HUES64 (cell line): ENCODE measurements around the gene KRTAP4-1.
"Not testable (repeated sequence)": the region's sequence is repeated elsewhere in the genome, so short reads cannot be mapped to it uniquely, and the experiment has no call there.

Experiments used
- H3K27ac ChIP-seq: 2 replicates; pipeline ENCODE4 v1.7.0; 2013; ENCODE audit warnings: low read depth, low read length, inconsistent platforms
- H3K27me3 ChIP-seq: 2 replicates; pipeline ENCODE4 v1.6.1; 2013; ENCODE audit warnings: mild to moderate bottlenecking, low read length; ENCODE audit not compliant: insufficient read depth
- H3K36me3 ChIP-seq: 2 replicates; pipeline ENCODE4 v1.6.1; 2013; ENCODE audit warnings: mild to moderate bottlenecking, low read length; ENCODE audit not compliant: insufficient read depth
- H3K4me1 ChIP-seq: 2 replicates; pipeline ENCODE4 v1.6.1; 2013; ENCODE audit warnings: mild to moderate bottlenecking, low read length, moderate library complexity; ENCODE audit not compliant: insufficient read depth
- H3K4me3 ChIP-seq: 2 replicates; pipeline ENCODE4 v1.5.1; 2013; ENCODE audit warnings: mild to moderate bottlenecking, low read length, moderate library complexity
- H3K9ac ChIP-seq: 2 replicates; pipeline ENCODE4 v1.6.1; 2013; ENCODE audit warnings: mild to moderate bottlenecking, low read depth, low read length
- H3K9me3 ChIP-seq: 2 replicates; pipeline ENCODE4 v1.6.1; 2013; ENCODE audit warnings: low read depth, low read length; ENCODE audit not compliant: insufficient read depth
- WGBS: fragments of 150-250, 120-280 bp; methylation state at CpG from one replicate; pipeline ENCODE4 v1.1.7; 2013; ENCODE audit warnings: missing lambda C conversion rate; 5-methylcytosine and 5-hydroxymethylcytosine counted together

The KRTAP4-1 gene

GRCh38 chr17:41199421-41200078, 14.8 kb upstream of the KRTAP4-1 start:
- H3K36me3 ChIP-seq, result no peaks in the 10 kb centered on the region
- no peak overlapping the region for H3K27ac ChIP-seq
- no peaks in the 10 kb centered on the region for H3K27me3 ChIP-seq
- no peak overlapping the region for H3K4me3 ChIP-seq
- H3K9ac ChIP-seq, result no peak overlapping the region
- peaks cover 2% of the 10 kb centered on the region; the same call in 1 of the 2 replicates for H3K9me3 ChIP-seq
- no peaks in the 10 kb centered on the region for H3K4me1 ChIP-seq
- 75% methylated on average over 4 of the region's 5 CpGs for WGBS

GRCh38 chr17:41196068-41196467, 11.4 kb upstream of the KRTAP4-1 start:
- no peak overlapping the region for H3K4me3 ChIP-seq
- H3K9ac ChIP-seq, result no peak overlapping the region
- no peaks in the 10 kb centered on the region for H3K36me3 ChIP-seq
- H3K9me3 ChIP-seq, result peaks cover 2% of the 10 kb centered on the region; the same call in 1 of the 2 replicates
- no peak overlapping the region for H3K27ac ChIP-seq
- H3K4me1 ChIP-seq, result no peaks in the 10 kb centered on the region
- 76% methylated on average over 1 of the region's 1 CpG for WGBS
- H3K27me3 ChIP-seq, result no peaks in the 10 kb centered on the region

GRCh38 chr17:41190328-41190727, 5.6 kb upstream of the KRTAP4-1 start:
- Histone ChIP-seq H3K27ac (no peak overlapping the region), H3K4me3 (no peak overlapping the region), H3K36me3 (no peaks in the 10 kb centered on the region), H3K9me3 (peaks cover 2% of the 10 kb centered on the region; the same call in 1 of the 2 replicates), H3K4me1 (no peaks in the 10 kb centered on the region), H3K27me3 (no peaks in the 10 kb centered on the region), H3K9ac (no peak overlapping the region)
- 88% methylated on average over 3 of the region's 3 CpGs for WGBS

- not testable (repeated sequence) for H3K27me3 ChIP-seq, H3K36me3 ChIP-seq, H3K4me3 ChIP-seq, H3K9ac ChIP-seq, H3K27ac ChIP-seq, H3K9me3 ChIP-seq, H3K4me1 ChIP-seq
- 78% methylated on average over 1 of the region's 1 CpG for WGBS
These were observed 5.2 kb upstream of the KRTAP4-1 start, which contains the start of gene KRTAP9-1 for GRCh38 chr17:41189837-41190318. Gene KRTAP9-1 (plus strand): TSS chr17:41189887. CDS start chr17:41189887, 0 bp downstream.

GRCh38 chr17:41186872-41187271, 2.2 kb upstream of the KRTAP4-1 start:
- Histone ChIP-seq H3K4me1 (no peaks in the 10 kb centered on the region), H3K9ac (no peak overlapping the region), H3K4me3 (no peak overlapping the region), H3K27ac (no peak overlapping the region), H3K27me3 (no peaks in the 10 kb centered on the region), H3K9me3 (no peaks in the 10 kb centered on the region), H3K36me3 (no peaks in the 10 kb centered on the region)
- 91% methylated on average over 2 of the region's 2 CpGs for WGBS

- Histone ChIP-seq H3K36me3 (no peaks in the 10 kb centered on the region), H3K27me3 (no peaks in the 10 kb centered on the region), H3K27ac (no peak overlapping the region), H3K9me3 (no peaks in the 10 kb centered on the region), H3K4me1 (no peaks in the 10 kb centered on the region), H3K4me3 (no peak overlapping the region), H3K9ac (no peak overlapping the region)
- 95% methylated on average over 1 of the region's 1 CpG for WGBS
These were observed 290 bp upstream of the KRTAP4-1 start for GRCh38 chr17:41185001-41185400.

- Histone ChIP-seq H3K9ac (no peak overlapping the region), H3K9me3 (no peaks in the 10 kb centered on the region), H3K4me1 (no peaks in the 10 kb centered on the region), H3K27ac (no peak overlapping the region), H3K4me3 (no peak overlapping the region), H3K36me3 (no peaks in the 10 kb centered on the region), H3K27me3 (no peaks in the 10 kb centered on the region)
- 89% methylated on average over 1 of the region's 1 CpG for WGBS
These were observed 5.7 kb downstream of the KRTAP4-1 start for GRCh38 chr17:41178843-41179616.

GRCh38 chr17:41178341-41178740, 6.4 kb downstream of the KRTAP4-1 start:
- WGBS, result 92% methylated on average over 3 of the region's 3 CpGs
- H3K36me3 ChIP-seq, result no peaks in the 10 kb centered on the region
- H3K4me3 ChIP-seq, result no peak overlapping the region
- H3K9me3 ChIP-seq, result no peaks in the 10 kb centered on the region
- no peak overlapping the region for H3K27ac ChIP-seq
- no peaks in the 10 kb centered on the region for H3K4me1 ChIP-seq
- no peak overlapping the region for H3K9ac ChIP-seq
- no peaks in the 10 kb centered on the region for H3K27me3 ChIP-seq

GRCh38 chr17:41177727-41178271, 6.9 kb downstream of the KRTAP4-1 start, which contains the start of gene KRTAP4-2:
Gene KRTAP4-2 (minus strand): TSS chr17:41178221. CDS start chr17:41178164, 57 bp downstream.
- WGBS, result 93% methylated on average over 7 of the region's 7 CpGs
- H3K27ac ChIP-seq, result no peak within 1 kb of the TSS

GRCh38 chr17:41176744-41177387, 7.8 kb downstream of the KRTAP4-1 start:
- 95% methylated on average over 3 of the region's 3 CpGs for WGBS
- H3K9ac ChIP-seq, result no peak overlapping the region
- no peaks in the 10 kb centered on the region for H3K27me3 ChIP-seq
- H3K36me3 ChIP-seq, result no peaks in the 10 kb centered on the region
- no peak overlapping the region for H3K27ac ChIP-seq
- no peaks in the 10 kb centered on the region for H3K9me3 ChIP-seq
- no peak overlapping the region for H3K4me3 ChIP-seq
- no peaks in the 10 kb centered on the region for H3K4me1 ChIP-seq

More at GRCh38 chr17:41177727-41178271, 6.9 kb downstream of the KRTAP4-1 start, which contains the start of gene KRTAP4-2:
- no peak within 1 kb of the TSS for H3K9ac ChIP-seq
- no peaks in the 10 kb centered on the region for H3K27me3 ChIP-seq
- H3K4me1 ChIP-seq, result no peaks in the 10 kb centered on the region
- no peak within 1 kb of the TSS for H3K4me3 ChIP-seq
- H3K9me3 ChIP-seq, result no peaks in the 10 kb centered on the region
- H3K36me3 ChIP-seq, result no peaks in the 10 kb centered on the region

GRCh38 chr17:41171886-41172285, 12.8 kb downstream of the KRTAP4-1 start:
- WGBS, result 100% methylated on average over 2 of the region's 2 CpGs

More at GRCh38 chr17:41171886-41172285, 12.8 kb downstream of the KRTAP4-1 start:
- Histone ChIP-seq H3K4me3 (no peak overlapping the region), H3K36me3 (no peaks in the 10 kb centered on the region), H3K4me1 (no peaks in the 10 kb centered on the region), H3K27me3 (no peaks in the 10 kb centered on the region), H3K27ac (no peak overlapping the region), H3K9ac (no peak overlapping the region), H3K9me3 (no peaks in the 10 kb centered on the region)
